Thoracic aorta (tissue), 2 donors: ENCODE results near the gene TRIM29. TPM values are rescaled to one million over a fixed set of nuclear protein-coding genes. Genes with fewer than 3 reads are reported as not detected.

Source experiments
- ATAC-seq: fragments of 150-250 bp; one replicate; pipeline ENCODE4 v1.8.0; 2017; ENCODE audit warnings: low read depth; ENCODE audit not compliant: insufficient number of reproducible peaks, low FRiP score
- DNase-seq: peaks from one replicate; pipeline ENCODE4 v3.0.0-alpha.2; 2020; ENCODE audit warnings: low spot score
- H3K27ac ChIP-seq, 2 donors: fragments of 200-600 bp; sonication (generic); 1 replicate in 1 of 2; 2 replicates in 1 of 2; pipeline ENCODE4 v1.5.1; 2016; ENCODE audit warnings: mild to moderate bottlenecking in 2 of 2, moderate library complexity in 2 of 2
- H3K27me3 ChIP-seq: fragments of 200-600 bp; sonication (generic); replicated peaks from 2 replicates; pipeline ENCODE4 v1.6.0; 2016; ENCODE audit warnings: mild to moderate bottlenecking; ENCODE audit not compliant: insufficient read depth
- H3K36me3 ChIP-seq: fragments of 200-600 bp; sonication (generic); one replicate; pipeline ENCODE4 v1.5.1; 2016
- H3K4me1 ChIP-seq, 2 donors: fragments of 200-600 bp; sonication (generic); 1 replicate in 1 of 2; 2 replicates in 1 of 2; pipeline versions ENCODE4 v1.5.1 to v1.6.0; 2016; ENCODE audit warnings: low read depth in 2 of 2, mild to moderate bottlenecking in 1 of 2; ENCODE audit not compliant: control insufficient read depth in 1 of 2
- H3K4me3 ChIP-seq: fragments of 200-600 bp; sonication (generic); 2 replicates; pipeline ENCODE4 v1.5.1; 2016; ENCODE audit warnings: mild to moderate bottlenecking
- H3K9me3 ChIP-seq: fragments of 200-600 bp; sonication (generic); 2 replicates; pipeline ENCODE4 v1.5.1; 2016
- total RNA-seq, 2 donors: library from RNA; depleted of rRNA; stranded (reverse); fragments of >200 nt; gene quantifications; one replicate each; pipeline versions ENCODE4 v1.1.0 to v1.2.3, GENCODE V29; 2016
- TF ChIP-seq, protein P1 (sequence below): fragments of 200-600 bp; sonication (generic); IDR thresholded peaks from one replicate; pipeline ENCODE4 v1.5.1; 2019; ENCODE audit warnings: antibody characterized with exemption

Gene TRIM29
- total RNA-seq, 2 donors from 2014 or later = 0.49 to 2.7 TPM

- no peaks in the 10 kb centered on the region for H3K27me3 ChIP-seq
- ATAC-seq (no peak), DNase-seq (no peak)
- no peaks in the 10 kb centered on the region for H3K36me3 ChIP-seq
- no peaks in the 10 kb centered on the region for H3K9me3 ChIP-seq
- H3K4me1 ChIP-seq = no peaks in the 10 kb centered on the region
- TF ChIP-seq, protein P1, sequence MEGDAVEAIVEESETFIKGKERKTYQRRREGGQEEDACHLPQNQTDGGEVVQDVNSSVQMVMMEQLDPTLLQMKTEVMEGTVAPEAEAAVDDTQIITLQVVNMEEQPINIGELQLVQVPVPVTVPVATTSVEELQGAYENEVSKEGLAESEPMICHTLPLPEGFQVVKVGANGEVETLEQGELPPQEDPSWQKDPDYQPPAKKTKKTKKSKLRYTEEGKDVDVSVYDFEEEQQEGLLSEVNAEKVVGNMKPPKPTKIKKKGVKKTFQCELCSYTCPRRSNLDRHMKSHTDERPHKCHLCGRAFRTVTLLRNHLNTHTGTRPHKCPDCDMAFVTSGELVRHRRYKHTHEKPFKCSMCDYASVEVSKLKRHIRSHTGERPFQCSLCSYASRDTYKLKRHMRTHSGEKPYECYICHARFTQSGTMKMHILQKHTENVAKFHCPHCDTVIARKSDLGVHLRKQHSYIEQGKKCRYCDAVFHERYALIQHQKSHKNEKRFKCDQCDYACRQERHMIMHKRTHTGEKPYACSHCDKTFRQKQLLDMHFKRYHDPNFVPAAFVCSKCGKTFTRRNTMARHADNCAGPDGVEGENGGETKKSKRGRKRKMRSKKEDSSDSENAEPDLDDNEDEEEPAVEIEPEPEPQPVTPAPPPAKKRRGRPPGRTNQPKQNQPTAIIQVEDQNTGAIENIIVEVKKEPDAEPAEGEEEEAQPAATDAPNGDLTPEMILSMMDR = no peak
- no peak overlapping the region for H3K27ac ChIP-seq
- no peak overlapping the region for H3K4me3 ChIP-seq
Measured at GRCh38 chr11:120132645-120133185, 5.2 kb downstream of the TRIM29 start.

DNA sequence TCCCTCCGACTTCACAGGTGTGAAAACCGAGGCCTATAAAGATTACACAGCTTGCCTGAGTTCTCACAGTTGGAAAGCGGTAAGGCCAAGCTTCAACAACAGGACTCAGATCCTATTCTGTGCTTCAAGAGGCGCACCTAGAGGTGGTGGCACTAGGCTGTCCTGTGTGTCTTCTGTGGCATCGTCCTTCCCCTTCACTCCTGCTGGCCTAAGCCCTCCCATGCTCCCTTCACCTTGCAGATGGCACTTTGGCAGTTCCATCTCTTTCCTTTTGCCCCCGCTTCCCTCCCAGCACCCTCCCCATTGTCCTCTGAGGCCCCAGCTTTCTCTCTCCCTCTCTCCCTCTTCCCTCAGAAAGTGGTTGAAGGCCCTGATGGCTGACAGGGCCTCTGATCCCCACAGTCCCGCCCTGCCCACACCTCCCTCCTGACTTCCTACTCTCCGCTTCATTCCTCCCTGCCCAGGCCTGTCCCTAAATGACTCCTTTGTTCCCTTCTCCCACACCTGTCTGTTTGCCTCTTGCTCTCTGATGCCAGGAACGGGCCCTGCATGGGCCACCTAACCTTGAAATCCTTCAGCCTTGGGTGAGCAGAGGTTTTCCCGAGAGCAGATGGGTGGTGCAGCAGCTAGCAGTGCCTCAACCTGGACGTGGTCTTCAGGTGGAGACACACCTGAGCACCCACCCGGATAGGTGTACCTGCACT, 5.8 kb downstream of the TRIM29 start:
- Histone ChIP-seq H3K4me1 (no peaks in the 10 kb centered on the region), H3K9me3 (no peaks in the 10 kb centered on the region), H3K27ac (no peak overlapping the region), H3K36me3 (no peaks in the 10 kb centered on the region), H3K4me3 (no peak overlapping the region), H3K27me3 (no peaks in the 10 kb centered on the region)
- no peak for DNase-seq
- TF ChIP-seq, protein P1 = no peak
- ATAC-seq = no peak

DNA sequence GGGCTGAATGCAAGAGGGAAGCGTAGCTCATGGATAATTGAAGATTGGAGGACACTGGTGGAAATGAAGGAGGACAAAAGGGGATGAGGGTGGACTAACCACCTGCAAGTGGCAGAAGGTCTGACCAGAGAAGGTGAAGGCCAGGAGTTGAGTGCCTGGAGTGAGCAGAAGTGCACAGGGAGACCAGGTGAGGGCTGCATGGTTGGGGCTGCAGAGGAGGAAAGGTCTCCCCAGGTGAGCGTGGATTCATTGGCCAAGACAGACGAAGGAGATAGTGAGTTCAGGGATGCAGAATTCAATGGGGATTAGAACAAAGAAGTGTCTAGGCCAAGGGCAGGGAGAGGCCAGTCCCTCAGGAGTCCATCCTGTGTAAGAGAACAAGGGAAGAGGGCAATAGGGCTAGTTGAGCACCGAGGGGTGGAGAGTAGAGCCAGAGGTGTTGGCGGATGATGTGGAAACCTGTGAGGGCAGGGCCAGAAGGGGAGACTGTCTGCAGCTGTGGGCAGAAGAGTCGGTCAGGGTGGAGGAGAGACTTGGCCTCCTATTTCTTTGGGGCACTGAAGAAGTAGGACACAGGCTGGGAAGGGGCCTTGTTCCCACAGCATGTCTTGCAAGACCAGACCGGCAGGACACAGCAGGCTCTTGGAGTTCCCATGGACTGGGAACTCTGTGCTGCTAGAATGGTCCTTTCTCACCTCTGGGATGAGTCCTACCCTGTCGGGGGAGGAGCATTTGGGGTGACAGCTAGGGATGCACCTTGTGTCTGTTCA, 6.7 kb downstream of the TRIM29 start:
- ATAC-seq (no peak), DNase-seq (no peak)
- Histone ChIP-seq H3K27ac (no peak overlapping the region), H3K36me3 (no peaks in the 10 kb centered on the region), H3K9me3 (no peaks in the 10 kb centered on the region), H3K27me3 (no peaks in the 10 kb centered on the region), H3K4me1 (no peaks in the 10 kb centered on the region), H3K4me3 (no peak overlapping the region)
- TF ChIP-seq, protein P1 = no peak

GRCh38 chr11:120130176-120130980, 7.5 kb downstream of the TRIM29 start:
- H3K4me3 ChIP-seq = no peak overlapping the region
- ATAC-seq (no peak), DNase-seq (no peak)
- no peaks in the 10 kb centered on the region for H3K27me3 ChIP-seq
- TF ChIP-seq, protein P1 = no peak
- H3K4me1 ChIP-seq = no peaks in the 10 kb centered on the region
- H3K9me3 ChIP-seq = no peaks in the 10 kb centered on the region
- H3K36me3 ChIP-seq = no peaks in the 10 kb centered on the region
- no peak overlapping the region for H3K27ac ChIP-seq

DNA sequence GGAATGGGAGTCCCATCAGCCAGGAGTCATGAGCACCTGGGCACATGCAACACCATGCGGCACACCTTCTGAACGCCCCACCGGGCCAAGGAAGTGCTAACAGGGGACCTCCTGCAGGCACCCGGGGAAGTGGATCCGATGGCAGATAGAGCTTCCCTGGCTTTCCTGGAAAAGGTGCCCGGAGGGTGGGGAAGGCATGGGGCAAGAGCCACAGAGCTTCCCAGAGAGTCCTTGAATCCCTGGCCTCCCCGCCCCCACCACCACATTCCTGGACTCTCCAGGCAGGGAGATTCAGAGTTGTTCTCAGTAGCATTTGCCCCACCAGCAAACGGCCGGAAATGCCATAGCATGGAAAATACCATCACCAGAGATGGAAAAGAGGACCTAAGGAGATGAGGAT, 8.3 kb downstream of the TRIM29 start:
- no peak overlapping the region for H3K27ac ChIP-seq

More for the DNA sequence above, 8.3 kb downstream of the TRIM29 start:
- no peaks in the 10 kb centered on the region for H3K36me3 ChIP-seq
- no peak overlapping the region for H3K4me3 ChIP-seq
- TF ChIP-seq, protein P1 = no peak
- H3K4me1 ChIP-seq = no peaks in the 10 kb centered on the region
- ATAC-seq (no peak), DNase-seq (no peak)
- no peaks in the 10 kb centered on the region for H3K9me3 ChIP-seq
- no peaks in the 10 kb centered on the region for H3K27me3 ChIP-seq
